ENCODE data around the gene ICA1L.
A peak's percentile ranks its signal among the peaks of the same experiment; 100 is the strongest.
"Not testable (repeated sequence)": the region's sequence is repeated elsewhere in the genome, so short reads cannot be mapped to it uniquely, and the experiment has no call there.

The ICA1L gene

DNA sequence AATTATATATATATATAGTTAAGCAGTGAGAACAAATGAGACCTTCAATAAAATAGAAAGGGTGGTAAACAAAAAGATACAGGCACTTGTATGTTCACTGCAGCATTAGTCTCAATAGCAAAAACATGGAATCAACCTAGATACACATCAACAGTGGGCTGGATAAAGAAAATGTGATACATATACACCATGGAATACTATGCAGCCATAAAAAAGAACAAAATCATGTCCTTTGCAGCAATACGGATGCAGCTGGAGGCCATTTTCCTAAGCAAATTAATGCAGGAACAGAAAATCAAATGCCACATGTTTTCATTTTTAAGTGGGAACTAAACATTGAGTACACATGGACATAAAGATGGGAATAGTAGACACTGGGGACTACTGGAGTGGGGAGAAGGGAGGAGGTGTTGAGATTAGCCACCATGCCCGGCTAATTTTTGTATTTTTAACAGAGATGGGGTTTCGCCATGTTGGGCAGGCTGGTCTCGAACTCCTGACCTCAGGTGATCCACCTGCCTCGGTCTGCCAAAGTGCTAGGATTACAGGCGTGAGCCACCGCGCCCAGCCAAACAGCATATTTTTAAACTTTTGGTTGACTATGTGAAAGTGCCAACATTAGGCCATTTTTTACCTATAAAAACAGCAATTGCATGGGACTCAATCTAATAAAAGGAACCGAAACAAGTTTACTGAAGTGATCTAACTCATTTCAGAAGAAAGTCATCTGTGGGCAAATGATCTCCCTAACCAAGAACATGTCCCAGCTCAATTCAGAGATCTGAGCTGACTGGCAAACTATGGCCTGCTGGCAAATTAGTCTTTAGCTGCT, 23.7 kb downstream of the ICA1L start:
- DNase-seq (ENCODE audit: low spot score): no peak

DNA sequence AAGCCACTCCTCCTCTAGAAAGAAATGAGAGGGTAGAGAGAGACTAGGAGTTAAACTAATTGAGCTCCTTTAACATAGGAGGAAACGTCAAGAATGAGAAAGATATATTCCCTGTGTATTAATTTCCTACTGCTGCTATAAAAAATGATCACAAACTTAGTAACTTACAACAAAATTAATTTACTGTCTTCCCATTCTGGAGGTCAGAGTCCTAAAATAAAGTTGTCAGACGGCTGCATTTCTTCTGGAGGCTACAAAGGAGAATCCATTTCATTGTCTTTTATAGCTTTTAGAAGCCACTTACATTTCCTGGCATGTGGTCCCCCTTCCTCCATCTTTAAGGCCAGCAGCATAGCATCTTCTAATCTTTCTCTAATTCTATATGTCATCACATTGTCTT, 26.9 kb downstream of the ICA1L start:
- DNase-seq (ENCODE audit: low spot score): no peak

- no peak for DNase-seq (ENCODE audit: low spot score)
Measured at GRCh38 chr2:202842690-202843089, 28.9 kb downstream of the ICA1L start.

GRCh38 chr2:202841090-202841867, 30.3 kb downstream of the ICA1L start:
- no peak for DNase-seq (ENCODE audit: low spot score)

GRCh38 chr2:202831242-202832220, 40.0 kb downstream of the ICA1L start:
- peak; percentile 77 for DNase-seq (ENCODE audit: low spot score)

DNA sequence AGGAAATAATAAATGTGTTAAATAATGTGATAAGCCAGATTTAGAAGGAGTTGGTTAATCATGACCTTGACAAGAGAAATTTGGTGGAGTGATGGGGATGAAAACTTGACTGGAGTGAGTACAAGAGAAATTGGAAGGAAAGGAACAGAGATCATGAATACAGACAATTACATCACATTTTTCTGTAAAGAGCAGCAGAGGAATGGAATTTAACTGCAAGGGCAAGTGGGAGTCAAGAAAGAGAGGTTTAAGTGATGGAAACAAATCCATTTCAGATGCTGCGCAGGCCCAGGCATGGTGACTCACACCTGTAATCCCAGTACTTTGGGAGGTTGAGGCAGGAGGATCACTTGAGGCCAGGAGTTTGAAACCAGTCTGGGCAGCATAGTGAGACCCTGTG, 46.7 kb downstream of the ICA1L start:
- peak; percentile 12 for DNase-seq (ENCODE audit: low spot score)

GRCh38 chr2:202822411-202822810, 49.2 kb downstream of the ICA1L start:
- no peak for DNase-seq (ENCODE audit: low spot score)

DNA sequence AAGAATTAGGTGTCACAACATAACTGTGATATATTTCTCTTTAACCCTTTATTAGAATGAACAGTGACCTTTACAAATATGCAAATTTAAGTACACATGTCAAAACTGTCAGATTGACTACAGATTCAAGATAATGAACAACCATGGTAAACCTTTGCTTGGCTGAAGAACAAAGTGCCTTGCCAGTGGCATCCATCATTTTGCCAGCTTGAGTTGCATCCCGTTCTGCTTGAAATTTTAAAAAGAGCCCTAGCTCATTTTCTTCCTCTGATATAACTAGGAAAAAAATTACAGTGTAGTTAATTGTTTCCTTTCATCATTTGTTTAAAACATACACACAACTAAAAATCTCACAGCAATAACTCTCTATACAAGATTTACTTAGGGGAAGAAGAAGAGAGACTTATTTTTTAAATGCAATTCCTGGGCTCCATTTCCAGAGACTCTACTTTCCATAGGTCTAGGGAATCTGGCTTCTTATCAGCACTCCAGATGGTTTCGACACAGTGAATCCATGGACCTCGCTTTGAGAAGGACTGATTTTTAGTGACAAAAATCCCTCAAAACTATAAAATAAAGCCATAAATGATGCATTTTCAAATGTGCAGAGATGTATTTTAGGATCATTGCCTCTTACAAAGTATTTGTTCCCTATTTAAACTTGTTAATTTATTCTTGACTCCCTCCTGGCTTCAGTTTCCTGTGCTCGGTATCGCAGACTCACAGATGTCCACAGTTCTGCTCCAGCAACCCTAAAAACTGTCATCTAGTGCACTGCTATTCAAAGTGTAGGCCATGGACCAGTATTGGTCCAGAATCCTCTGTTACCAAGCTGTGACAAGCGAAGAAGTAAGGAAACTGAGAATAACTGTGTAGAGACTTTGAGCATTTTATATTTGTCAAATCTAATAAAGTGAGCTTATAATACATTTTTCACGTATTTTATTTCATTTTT, 50.1 kb downstream of the ICA1L start:
- no peak for DNase-seq (ENCODE audit: low spot score)

DNA sequence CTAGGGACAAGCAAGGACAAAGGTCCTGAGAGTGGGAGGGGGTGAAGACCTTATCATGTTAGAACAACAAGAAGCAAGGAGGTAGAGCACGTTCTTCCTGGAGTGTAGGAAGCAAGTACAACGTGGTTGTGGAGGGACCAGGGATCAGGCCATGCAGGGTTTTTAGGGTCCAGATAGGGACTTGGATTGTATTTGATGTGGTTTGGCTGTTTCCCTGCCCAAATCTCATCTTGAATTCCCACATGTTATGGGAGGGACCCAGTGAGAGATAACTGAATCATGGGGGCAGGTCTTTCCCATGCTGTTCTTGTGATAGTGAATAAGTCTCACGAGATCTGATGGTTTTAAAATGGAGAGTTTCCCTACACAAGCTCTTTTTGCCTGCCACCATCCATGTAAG, 53.2 kb downstream of the ICA1L start:
- no peak for DNase-seq (ENCODE audit: low spot score)

GRCh38 chr2:202817771-202818170, 53.8 kb downstream of the ICA1L start:
- no peak for DNase-seq (ENCODE audit: low spot score)

DNA sequence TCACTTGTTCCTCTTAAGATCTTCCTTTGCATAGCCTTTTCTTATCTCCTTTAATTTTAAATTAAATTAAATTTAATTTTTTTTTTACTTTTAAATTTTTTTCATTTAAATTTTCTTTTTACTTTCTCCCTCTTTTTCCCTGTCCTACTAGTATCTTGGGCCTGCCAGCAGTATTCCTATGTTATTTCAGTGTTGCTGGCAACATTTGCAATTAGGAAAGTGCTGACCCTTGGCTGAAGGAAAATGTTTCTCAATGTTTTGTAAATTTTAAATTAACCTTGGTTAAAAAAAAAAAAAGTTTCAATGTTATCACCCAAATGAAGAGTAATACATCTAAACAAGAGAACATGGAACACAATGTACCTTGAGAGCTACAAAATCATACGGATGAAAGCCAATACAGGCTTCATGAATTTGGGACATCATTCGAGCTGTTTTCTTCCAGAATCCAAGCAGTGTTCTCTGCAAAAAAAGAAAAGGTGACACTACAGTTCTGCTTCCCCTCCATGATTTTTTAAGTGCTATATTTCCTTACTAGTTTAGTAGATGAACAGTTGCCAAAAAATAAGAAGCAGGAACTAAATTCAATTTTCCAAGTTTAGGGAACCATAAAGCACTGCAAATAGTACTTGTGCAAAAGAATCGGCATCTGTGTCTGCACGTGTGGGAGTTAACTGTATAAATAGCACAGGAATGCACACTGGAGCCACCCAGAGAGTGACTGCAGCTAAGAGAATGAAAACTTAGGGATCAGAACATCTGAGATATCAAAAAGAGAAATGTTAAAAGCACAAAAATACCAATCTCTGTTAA, 55.8 kb downstream of the ICA1L start:
- peak; percentile 41 for DNase-seq (ENCODE audit: low spot score)

- no peak for DNase-seq (ENCODE audit: low spot score)
Measured at GRCh38 chr2:202814226-202814625, 57.3 kb downstream of the ICA1L start.

GRCh38 chr2:202813387-202813786, 58.2 kb downstream of the ICA1L start:
- DNase-seq (ENCODE audit: low spot score): no peak

- DNase-seq (ENCODE audit: low spot score): no peak
Measured at GRCh38 chr2:202808754-202809153, 62.8 kb downstream of the ICA1L start.

GRCh38 chr2:202807431-202808138, 64.0 kb downstream of the ICA1L start:
- DNase-seq (ENCODE audit: low spot score): not testable (repeated sequence)

GRCh38 chr2:202805911-202806310, 65.7 kb downstream of the ICA1L start:
- not testable (repeated sequence) for DNase-seq (ENCODE audit: low spot score)

GRCh38 chr2:202797944-202798343, 73.6 kb downstream of the ICA1L start:
- DNase-seq (ENCODE audit: low spot score): no peak

- DNase-seq (ENCODE audit: low spot score): no peak
Measured at GRCh38 chr2:202790676-202791075, 80.9 kb downstream of the ICA1L start.

DNA sequence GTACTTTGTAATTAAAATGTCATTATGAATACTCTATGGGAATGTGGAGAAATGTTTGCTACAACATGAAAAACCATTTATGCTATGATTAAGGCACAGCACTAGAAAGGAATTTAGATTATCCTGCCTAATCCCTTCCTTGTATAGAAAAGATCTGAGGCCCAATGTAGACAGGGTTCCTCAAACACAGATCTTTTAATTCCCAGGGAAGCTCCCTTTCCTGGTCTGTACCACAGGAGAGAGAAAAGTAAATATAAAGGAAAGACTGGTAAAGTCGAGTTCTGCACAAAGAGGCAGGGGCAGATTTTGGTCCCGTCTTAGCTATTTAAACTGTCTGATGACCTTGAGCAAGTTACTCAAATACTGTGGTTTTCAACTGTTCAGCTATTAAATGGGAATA, 84.7 kb downstream of the ICA1L start:
- DNase-seq (ENCODE audit: low spot score): no peak
